ENCODE results near the gene ORAI1.
"Not testable (repeated sequence)": the region's sequence is repeated elsewhere in the genome, so short reads cannot be mapped to it uniquely, and the experiment has no call there.

ORAI1 gene

DNA sequence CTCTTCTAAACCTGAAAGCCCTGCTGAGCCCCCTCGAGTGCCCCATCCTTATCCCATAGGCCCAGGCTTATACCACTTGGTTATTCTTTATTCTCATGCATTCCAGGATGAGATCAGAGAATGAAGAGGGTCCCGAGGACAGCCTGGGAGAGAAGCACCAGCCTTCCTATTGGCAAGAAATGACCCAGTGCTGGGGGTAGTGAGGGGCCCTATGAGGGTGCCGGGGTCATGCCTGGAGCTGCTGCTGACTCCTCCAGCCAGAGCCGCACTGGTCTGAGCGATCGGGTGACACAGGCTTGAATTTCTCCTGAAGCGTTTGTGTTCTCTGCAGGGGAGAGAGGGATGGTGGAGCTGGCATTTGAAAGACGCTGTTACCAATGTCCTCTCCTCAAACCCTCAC, 25.0 kb downstream of the ORAI1 start:
- no peak for DNase-seq

DNA sequence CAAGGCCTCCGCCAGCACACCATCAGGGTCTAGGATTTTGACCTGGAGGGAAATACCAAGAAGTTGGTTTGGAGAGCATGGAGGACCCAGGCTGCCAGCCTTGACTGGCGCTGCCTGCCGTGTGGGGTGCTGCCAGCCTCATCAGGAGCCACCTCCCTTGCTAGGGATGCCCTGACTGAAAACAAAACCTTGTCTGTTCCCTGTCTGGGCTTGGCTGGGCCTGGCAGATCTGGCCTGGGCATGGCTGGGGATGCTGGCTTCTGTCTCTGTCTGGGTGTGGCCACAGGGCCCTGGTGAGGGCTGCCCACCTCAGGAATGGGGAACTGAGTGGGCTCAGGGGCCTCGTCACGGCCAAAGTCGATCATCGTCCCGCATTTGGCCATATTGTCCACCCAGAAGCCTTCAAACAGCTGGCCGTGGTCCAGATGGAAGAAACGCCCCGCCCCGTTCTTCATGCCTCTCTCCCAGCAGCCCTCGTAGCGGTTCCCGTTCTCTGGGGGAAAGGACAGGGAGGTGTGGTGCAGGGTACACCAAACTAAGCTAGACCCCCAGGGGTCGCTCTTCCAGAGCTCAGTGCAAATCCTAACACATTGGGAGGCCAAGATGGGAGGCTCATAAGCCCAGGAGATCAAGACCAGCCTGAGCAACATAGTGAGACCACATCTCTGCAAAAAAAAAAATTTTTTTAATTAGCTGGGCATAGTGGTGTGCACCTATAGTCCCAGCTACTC, 26.6 kb downstream of the ORAI1 start:
- DNase-seq: no peak

DNA sequence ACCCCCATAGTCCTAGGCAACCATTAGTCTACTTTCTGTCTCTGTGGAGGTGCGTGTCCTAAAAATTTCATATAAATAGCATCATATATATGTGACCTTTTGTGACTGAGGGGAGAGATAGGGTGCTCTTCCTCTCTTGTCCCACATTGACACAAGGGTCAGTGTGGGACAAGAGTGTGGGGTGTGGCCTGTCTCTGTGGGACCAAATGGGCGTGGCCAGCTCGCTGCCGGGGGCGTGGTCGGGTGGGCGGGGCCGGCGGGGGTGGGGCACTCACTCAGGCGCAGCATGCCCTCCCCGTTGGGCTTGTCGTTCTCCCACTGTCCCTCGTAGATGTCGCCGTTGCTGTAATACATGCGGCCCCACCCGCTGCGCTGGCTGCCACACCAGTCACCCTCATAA, 27.7 kb downstream of the ORAI1 start:
- DNase-seq: no peak

DNA sequence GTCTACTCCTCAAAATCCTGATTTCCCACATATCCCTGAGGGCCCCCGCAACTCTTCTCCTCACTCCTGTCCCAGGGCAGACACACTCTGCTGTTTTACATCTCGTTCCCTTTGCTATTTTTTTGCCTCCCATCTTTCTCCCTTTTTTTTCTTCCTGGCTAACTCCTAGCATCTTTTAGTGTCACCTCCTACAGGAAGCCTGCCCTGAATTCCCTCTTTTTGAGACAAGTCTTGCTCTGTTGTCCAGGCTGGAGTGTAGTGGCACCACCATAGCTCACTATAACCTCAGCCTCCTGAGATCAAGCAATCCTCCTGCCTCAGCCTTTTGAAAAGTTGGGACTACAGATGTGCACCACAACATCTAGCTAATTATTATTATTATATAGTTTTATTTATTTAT, 29.8 kb downstream of the ORAI1 start:
- no peak for DNase-seq

DNA sequence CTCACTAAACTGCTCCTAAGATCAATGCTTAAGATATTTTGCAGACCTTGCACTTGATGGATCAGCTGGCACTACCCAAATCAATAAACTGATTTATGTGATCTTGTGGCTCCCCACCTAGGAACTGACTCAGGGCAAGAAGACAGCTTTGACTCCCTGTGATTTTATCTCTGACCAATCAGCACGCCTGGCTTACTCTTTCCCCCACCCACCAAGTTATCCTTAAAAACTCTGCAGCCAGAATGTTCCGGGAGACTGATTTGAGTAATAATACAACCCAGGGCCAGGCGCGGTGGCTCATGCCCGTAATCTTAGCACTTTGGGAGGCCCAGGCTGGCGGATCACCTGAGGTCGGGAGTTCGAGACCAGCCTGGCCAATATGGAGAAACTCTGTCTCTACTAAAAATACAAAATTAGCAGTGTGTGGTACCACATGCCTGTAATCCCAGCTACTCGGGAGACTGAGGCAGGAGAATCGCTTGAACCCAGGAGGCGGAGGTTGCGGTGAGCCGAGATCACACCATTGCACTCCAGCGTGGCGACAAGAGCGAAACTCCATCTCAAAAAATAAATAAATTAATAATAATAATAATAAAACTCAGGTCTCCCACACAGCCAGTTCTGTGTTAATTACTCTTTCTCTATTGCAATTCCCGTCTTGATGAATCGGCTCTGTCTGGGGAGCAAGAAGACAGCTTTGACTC, 31.1 kb downstream of the ORAI1 start:
- no peak for DNase-seq

DNA sequence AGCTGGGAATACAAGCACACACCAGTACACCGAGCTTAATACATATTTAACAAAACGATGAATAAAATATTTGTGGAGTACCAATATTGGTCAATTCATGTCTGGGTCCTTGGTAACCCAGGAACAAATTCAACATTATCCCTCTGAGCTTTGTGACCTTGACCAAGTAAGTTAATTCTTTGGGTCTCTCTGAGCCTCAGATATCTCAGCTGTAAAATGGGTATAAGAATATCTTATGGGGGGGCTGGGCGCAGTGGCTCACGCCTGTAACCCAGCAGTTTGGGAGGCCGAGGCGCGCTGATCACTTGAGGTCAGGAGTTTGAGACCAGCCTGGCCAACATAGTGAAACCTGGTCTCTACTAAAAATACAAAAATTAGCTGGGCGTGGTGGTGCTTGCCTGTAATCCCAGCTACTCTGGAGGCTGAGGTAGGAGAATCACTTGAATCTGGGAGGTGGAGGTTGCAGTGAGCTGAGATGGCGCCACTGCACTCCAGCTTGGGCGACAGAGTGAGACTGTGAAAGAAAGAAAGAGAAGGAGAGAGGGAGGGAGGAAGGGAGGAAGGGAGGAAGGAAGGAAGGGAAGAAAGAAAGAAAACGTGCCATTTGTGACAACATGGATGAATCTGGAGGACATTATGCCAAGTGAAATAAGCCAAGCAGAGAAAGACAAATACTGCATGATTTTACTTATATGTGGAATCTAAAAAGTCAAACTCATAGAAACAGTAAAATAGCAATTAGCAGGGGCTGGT, 35.2 kb downstream of the ORAI1 start:
- DNase-seq: not testable (repeated sequence)

DNA sequence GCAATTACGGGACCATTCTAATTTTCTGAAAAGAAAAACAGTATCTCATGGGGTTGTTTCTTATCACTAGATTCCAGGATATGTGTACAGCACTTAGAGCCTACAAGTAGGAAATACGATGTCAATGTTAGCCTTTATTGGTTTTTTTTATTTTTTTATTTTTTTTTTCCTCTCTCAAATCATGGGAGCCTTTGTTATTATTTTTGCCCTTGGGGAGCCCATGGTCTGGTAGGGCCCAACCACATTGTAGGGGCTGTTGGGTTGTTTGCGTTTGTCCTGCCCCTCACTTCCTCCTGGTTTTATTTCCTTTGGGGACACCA, 37.2 kb downstream of the ORAI1 start:
- DNase-seq: no peak

DNA sequence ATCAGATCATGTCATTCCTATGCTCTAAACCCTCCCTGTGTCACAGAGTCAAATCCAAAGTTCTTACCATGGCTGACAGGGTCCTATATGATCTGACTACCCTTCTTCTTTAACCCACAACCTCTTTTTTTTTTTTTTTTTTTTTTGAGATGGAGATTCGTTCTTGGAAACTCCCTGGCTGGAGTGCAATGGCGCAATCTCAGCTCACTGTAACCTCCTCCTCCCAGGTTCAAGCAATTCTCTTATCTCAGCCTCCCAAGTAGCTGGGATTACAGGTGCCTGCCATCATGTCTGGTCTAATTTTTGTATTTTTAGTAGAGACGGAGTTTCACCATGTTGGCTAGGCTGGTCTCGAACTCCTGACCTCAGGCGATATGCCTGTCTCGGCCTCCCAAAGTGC, 40.5 kb downstream of the ORAI1 start:
- not testable (repeated sequence) for DNase-seq

DNA sequence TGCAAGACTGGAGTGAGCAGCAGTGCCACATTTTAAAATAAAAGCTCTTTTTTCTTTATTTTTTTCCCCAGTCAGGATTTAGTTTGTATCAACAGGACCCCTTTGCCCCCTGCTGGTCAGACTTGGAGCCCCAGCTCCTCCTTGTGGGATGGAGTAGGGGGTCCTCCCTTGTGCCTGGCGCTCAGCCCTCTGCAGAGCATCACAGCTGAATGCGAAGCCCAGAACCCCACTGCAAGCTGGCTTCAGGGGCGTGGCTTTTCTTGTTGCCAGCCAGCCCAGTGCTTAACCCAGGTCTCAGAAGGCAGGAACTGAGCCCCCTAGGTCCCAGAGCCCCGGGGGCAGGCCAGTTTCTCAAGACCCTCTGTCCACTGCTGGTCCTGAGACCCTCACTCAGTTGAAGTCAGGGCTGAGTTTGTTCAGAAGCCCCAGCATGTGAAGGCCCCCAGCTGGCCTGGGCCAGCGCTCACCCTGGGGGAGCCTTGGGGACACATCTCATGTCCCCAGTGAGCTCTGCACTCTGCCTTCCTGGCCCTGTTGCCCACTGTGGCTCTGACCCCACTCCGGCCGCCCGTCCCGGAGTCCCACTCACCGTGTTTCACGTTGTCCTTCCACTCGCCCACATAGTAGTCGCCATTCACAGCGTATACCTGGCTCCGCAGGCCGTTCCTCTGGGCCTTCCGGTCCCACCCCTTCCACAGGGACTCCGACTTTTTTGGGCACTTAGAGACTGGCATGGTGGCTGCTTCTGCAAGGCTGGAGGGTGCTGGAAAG, 42.6 kb downstream of the ORAI1 start:
- no peak for DNase-seq

DNA sequence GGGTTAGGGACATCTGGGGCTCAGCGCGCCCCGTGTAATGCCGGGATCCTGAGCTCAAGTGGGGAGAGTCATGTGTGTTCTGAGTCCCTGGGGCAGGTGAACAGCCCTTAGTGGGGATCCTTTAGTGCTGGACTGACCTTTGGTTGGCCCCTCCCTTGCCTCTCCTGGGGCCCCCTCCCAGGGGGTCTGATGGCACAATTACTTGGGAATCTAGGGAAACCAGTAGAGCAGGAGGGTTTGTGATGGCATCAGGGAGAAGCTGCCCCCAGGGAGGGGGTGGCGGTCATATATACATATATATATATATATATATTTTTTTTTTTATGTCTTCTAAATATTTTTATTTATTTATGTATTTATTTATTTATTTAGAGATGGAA, 43.2 kb downstream of the ORAI1 start, which contains the start of gene MORN3:
TSS of gene MORN3 (minus strand) at position 134 of the 380 bp plus-strand sequence. CDS start 171 bp downstream, outside the sequence.
- no peak for DNase-seq

DNA sequence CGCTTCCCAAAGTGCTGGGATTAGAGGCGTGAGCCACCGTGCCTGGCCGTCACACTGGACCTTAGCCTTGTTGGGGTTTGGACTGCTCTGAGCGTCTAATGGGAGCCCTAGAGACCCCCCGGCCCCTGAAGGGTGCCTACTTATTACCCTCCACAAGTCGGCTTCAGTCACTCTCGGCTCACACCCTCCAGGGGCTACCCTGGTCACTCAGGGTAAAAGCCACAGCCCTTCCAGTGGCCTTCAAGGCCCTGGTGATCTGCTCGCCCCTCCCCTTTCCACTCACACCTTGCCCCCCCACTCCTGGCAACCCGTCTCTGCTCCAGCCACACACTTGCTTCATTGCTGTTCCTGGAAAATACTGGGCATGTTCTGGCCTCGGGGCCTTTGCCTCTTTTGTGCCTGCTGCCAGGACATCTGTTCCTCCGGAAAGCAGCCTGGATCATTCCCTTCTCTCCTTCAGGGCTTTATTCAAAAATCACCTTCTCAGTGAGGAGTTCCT, 46.7 kb downstream of the ORAI1 start:
- DNase-seq: no peak

DNA sequence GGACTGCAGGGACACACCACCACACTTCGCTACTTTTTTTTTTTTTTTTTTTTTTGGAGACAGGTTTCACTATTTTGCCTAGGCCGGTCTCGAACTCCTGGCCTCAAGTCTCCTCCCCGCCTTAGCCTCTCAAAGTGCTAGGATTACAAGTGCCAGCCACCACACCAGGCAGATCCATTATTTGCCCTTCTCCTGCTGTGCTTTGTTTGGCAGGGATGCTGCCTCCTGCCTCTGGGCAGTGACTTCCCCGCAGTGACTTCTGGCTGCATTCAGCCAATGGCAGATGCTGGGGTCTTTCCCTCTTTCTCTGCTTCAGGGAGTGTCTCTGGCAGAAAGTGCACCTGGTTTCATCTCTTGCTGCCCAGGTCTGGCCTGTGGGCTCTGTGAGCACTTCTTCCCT, 49.9 kb downstream of the ORAI1 start:
- DNase-seq: no peak

DNA sequence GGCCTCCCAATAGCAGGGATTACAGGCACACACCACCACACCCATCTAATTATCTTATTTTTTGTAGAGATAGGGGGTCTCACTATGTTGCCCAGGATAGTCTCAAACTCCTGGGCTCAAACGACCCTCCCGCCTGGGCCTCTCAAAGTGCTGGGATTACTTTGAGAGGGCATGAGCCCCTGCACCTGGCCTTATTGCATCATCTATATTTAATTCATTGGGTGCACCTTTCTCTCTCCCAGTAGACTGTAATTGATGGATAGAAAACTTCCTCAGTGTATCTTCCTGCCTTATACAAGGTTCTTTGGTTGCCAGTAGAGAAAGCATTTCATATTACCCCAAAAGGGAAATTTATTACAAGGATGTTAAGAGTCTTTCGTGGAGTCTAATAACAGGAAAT, 52.0 kb downstream of the ORAI1 start:
- no peak for DNase-seq

DNA sequence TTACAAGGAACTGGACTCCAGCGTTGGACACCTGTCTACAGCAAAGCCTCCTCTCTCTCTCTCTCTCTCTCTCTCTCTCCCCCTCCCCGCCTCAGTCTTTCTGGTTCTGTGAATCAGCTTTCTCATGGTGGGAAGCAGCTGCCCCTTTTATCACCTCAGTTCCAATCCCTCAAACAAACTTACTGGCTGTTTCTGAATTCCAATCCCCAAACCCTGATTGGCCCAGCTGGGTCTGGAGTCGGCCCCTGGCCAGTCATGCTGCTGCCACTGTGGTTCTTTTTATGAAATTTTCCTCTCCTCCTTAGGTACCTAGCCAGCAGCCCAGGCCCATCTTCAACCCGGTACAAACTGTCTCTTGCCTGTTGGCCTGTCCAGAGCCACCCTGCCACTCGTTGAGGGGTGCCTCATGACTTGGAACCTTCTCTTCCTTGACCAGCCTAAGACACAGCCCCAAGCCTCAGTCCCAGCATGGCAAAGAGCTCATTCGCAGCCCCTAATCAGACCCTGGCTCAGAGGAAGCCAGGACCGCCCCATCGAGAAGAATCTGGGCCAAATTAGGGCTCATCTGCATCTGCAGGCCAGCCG, 52.5 kb downstream of the ORAI1 start:
- no peak for DNase-seq

DNA sequence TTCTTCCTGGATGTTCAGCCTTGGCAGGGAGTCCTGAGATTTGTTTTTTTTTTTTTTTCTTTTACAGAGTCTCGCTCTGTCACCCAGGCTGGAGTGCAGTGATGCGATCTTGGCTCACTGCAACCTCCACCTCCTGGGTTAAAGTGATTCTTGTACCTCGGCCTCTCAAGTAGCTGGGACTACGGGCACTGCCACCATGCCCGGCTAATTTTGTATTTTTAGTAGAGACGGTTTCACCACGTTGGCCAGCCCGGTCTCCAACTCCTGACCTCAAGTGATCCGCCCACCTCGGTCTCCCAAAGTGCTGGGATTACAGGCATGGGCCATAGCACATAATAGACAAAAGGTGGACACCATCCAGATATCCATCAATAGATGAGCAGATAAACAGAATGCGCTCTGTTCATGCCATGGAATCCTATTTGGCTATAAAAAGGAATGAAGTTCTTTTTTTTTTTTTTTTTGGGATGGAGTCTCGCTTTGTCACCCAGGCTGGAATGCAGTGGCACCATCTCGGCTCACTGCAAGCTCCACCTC, 53.4 kb downstream of the ORAI1 start:
- DNase-seq: not testable (repeated sequence)

DNA sequence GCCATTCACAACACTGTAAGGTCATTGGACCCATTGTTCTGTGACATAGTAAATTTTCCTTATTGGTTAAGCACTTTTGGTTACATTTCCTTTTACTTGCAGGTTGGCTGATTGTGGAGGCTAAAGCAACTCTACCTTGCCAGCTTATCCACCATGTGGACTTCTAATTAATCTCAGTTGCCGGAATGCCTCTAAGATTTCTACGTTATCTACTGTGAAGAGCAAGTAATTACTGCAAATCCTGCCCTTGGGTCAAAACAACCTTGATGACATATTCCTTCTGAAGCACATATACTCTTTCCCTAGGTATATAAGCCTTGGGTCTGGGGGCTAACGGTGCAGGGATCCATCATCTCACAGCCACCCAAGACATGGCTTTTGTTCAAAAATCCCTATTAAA, 62.6 kb downstream of the ORAI1 start:
- DNase-seq: no peak

DNA sequence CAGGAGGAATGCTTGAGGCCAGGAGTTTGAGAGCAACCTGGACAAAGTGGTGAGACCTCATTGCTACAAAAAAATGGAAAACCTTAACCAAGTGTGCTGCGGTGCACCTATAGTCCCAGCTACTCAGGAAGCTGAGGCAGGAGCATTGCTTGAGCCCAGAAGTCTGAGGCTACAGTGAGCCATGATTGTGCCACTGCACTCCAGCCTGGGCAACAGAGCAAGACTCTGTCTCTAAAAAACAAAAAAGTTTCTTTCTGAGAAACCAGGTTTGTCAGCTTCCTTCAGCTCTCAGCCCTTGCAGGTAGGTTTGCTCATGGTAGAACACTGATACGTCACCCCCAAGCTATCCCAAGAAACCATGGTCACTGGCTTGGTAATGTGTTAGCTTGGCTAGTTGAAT, 63.1 kb downstream of the ORAI1 start:
- no peak for DNase-seq
